Adrenal gland (tissue), 12 donors: ENCODE results near the gene CSNK2A3. TPM values are rescaled to one million over a fixed set of nuclear protein-coding genes. Genes with fewer than 3 reads are reported as not detected.

Experiments
- DNase-seq, 7 donors: peaks; one replicate each; pipeline ENCODE4 v3.0.0-alpha.2; 2019 to 2020
- H3K27ac ChIP-seq, 5 donors: fragments of 200-600 bp; sonication (generic) in 4 of 5; 1 replicate in 3 of 5; 2 replicates in 2 of 5; pipeline versions ENCODE4 v1.5.1 to v1.8.0; 2016 to 2020; ENCODE audit warnings: mild to moderate bottlenecking in 1 of 5
- H3K27me3 ChIP-seq: fragments of 200-600 bp; 2 replicates; pipeline ENCODE4 v1.8.0; 2021
- H3K36me3 ChIP-seq, 2 donors: fragments of 200-600 bp; replicated peaks in 1 of 2; 1 replicate in 1 of 2; 2 replicates in 1 of 2; pipeline versions ENCODE4 v1.5.1 to v1.8.0; 2018 to 2022
- H3K4me1 ChIP-seq, 2 donors: fragments of 200-600 bp; replicated peaks in 1 of 2; 1 replicate in 1 of 2; 2 replicates in 1 of 2; pipeline versions ENCODE4 v1.5.1 to v1.8.0; 2018 to 2021
- H3K4me3 ChIP-seq, 4 donors: fragments of 200-600 bp; sonication (generic) in 3 of 4; one replicate each; pipeline ENCODE4 v1.5.1; 2016 to 2018
- H3K9me3 ChIP-seq, 3 donors: fragments of 200-600 bp; sonication (generic) in 1 of 3; replicated peaks in 1 of 3; 1 replicate in 2 of 3; 2 replicates in 1 of 3; pipeline versions ENCODE4 v1.5.1 to v1.8.0; 2016 to 2021
- POLR2A ChIP-seq, 2 donors: fragments of 450-650 bp; IDR thresholded peaks; one replicate each; pipeline ENCODE4 v1.6.1; 2017; ENCODE audit warnings: antibody characterized with exemption in 2 of 2, mild to moderate bottlenecking in 2 of 2, moderate library complexity in 1 of 2
- WGBS, 4 donors: extraction: QIAGEN DNeasy Blood & Tissue Kit in 2 of 4; methylation state at CpG; one replicate each; pipeline versions ENCODE4 v1.1.5 to v1.1.7; 2013 to 2017; 5-methylcytosine and 5-hydroxymethylcytosine counted together
- intact Hi-C, 2 donors: fragments of 100-400 bp; cut with DNase I; formaldehyde crosslinking; loops; one replicate each; pipeline versions ENCODE4 v1.14.1 to v1.15.0; 2022 to 2023
- polyA plus RNA-seq, 3 donors: library from polyadenylated mRNA; stranded (reverse); fragments of 200-250 nt in 2 of 3; fragments of 350-450 nt in 1 of 3; fragmentation: Illumina TruSeq in 1 of 3; extraction: RNeasy Lipid Tissue Mini Kit (QIAGEN cat#74804) in 1 of 3; gene quantifications; one replicate each; pipeline ENCODE4 v1.2.3, GENCODE V29; 2013 to 2014
- total RNA-seq, 9 donors: library from RNA; depleted of rRNA in 4 of 9; stranded (reverse); fragments of >200 nt in 4 of 9; fragments of 120-200 nt in 1 of 9; fragmentation: NEBNext Ultra II Directional in 1 of 9; extraction: Animal tissue kit (Norgen Biotek cat#: 25700) in 1 of 9; gene quantifications; one replicate each; pipeline versions ENCODE4 v1.1.0 to v1.2.4, GENCODE V29; 2013 to 2023
- TF ChIP-seq, protein P1 (sequence below), 6 experiments: fragments of 450-650 bp in 4 of 6; fragments of 200-600 bp in 2 of 6; sonication (generic) in 1 of 6; IDR thresholded peaks; 1 replicate in 5 of 6; 2 replicates in 1 of 6; pipeline versions ENCODE4 v1.5.1 to v1.8.0; 2016 to 2021; ENCODE audit warnings: antibody characterized with exemption in 6 of 6, mild to moderate bottlenecking in 2 of 6, moderate library complexity in 1 of 6
- donor health status: healthy with polysubstance abuse.
- donor health status: Bipolar disorder and iron deficiency.
- donor health status: DM: yes; HTN: yes; CAD: no.
- donor health status: DM: no; HTN: no; CAD: no.
- donor health status: DM: no; HTN: no; CAD: no.
- donor health status: DM: yes; HTN: yes; CAD: no.

Gene CSNK2A3
- total and polyA plus RNA-seq, 12 donors: 0.07 to 2.7 (median 0.54) TPM; not detected in 1

DNA sequence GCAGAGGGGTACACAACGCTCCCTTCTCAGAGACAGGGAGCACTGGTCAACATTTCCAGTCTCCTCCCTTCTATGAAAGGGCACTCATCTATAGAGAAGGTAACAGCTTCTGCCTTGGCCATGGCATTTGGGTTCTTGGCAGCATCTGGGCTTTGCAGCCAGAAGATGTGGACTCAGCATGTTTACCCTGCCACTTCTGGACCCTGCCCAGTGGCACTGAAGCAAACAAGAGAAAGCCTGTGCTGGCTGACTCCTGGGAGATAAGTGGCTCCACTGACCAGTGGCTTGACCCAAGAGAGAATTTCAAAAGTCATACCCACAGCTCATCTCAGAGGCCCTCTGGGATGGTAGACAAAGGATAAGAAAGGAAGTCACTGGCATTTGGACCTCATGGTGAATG lies 8.0 kb downstream of the CSNK2A3 start:
- Histone ChIP-seq H3K27me3 (no peaks in the 10 kb centered on the region), H3K27ac (no peak overlapping the region), H3K4me1 (no peaks in the 10 kb centered on the region), H3K4me3 (no peak overlapping the region), H3K36me3 (no peaks in the 10 kb centered on the region), H3K9me3 (no peaks in the 10 kb centered on the region)
- TF ChIP-seq, protein P1, sequence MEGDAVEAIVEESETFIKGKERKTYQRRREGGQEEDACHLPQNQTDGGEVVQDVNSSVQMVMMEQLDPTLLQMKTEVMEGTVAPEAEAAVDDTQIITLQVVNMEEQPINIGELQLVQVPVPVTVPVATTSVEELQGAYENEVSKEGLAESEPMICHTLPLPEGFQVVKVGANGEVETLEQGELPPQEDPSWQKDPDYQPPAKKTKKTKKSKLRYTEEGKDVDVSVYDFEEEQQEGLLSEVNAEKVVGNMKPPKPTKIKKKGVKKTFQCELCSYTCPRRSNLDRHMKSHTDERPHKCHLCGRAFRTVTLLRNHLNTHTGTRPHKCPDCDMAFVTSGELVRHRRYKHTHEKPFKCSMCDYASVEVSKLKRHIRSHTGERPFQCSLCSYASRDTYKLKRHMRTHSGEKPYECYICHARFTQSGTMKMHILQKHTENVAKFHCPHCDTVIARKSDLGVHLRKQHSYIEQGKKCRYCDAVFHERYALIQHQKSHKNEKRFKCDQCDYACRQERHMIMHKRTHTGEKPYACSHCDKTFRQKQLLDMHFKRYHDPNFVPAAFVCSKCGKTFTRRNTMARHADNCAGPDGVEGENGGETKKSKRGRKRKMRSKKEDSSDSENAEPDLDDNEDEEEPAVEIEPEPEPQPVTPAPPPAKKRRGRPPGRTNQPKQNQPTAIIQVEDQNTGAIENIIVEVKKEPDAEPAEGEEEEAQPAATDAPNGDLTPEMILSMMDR (IDR thresholded peaks at IDR 0.05): no peak
- no peak for TF ChIP-seq POLR2A (IDR thresholded peaks at IDR 0.05)
- no peak for DNase-seq
- WGBS, 4 donors: 85 to 92% (median 90%) methylated on average over 1 of the region's 1 CpG
- intact Hi-C loops: no loop called here

DNA sequence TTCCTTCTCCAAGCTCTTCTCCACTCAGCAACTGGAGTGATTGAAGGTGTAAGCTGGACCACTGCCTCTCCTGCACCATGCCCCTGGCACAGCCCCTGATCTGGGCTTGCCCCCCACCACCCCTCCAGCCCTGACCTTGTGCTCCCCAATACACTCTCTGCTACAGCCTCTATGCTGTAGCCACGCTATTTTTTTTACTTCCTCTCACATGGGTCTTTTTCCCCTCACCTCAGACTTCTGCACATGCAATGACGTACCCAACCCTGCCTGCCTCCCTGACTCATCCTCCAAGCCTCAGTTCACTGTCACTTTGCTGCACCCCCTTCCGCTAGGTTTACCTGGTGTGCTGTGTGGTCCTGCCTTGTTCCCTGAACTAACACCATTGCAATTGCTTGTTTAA lies 9.0 kb downstream of the CSNK2A3 start:
- no peaks in the 10 kb centered on the region for H3K36me3 ChIP-seq
- TF ChIP-seq, protein P1 (IDR thresholded peaks at IDR 0.05): no peak
- TF ChIP-seq POLR2A (IDR thresholded peaks at IDR 0.05): no peak
- no peak overlapping the region for H3K4me3 ChIP-seq
- no peak for DNase-seq
- no peak overlapping the region for H3K27ac ChIP-seq
- WGBS, 4 donors: 75 to 84% (median 78%) methylated on average over 3 of the region's 3 CpGs
- no peaks in the 10 kb centered on the region for H3K27me3 ChIP-seq
- H3K4me1 ChIP-seq: no peaks in the 10 kb centered on the region
- H3K9me3 ChIP-seq: no peaks in the 10 kb centered on the region
- intact Hi-C loops: no loop called here

DNA sequence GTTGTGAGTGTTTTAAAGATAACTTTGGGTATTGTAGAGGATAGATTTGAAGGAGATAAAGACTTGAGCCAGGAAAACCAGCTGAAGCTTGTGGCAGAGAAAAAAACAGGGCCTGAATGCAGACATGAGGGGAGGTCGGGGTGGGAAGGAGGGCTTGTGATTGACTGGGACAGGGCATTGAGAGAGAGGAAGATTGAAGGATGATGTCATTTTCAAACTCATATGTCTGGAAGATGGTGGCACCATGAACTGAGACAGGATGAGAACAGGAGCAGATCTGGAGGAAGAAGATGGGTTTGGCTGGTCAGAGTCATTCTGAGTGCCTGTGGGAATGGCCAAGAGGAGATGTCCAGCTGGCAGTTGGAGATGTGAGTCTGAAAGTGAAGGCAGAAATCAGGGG lies 14.7 kb downstream of the CSNK2A3 start:
- WGBS, 4 donors: 72 to 91% (median 77%) methylated on average over 1 of the region's 1 CpG
- H3K9me3 ChIP-seq: no peaks in the 10 kb centered on the region
- intact Hi-C loops: no loop called here

DNA sequence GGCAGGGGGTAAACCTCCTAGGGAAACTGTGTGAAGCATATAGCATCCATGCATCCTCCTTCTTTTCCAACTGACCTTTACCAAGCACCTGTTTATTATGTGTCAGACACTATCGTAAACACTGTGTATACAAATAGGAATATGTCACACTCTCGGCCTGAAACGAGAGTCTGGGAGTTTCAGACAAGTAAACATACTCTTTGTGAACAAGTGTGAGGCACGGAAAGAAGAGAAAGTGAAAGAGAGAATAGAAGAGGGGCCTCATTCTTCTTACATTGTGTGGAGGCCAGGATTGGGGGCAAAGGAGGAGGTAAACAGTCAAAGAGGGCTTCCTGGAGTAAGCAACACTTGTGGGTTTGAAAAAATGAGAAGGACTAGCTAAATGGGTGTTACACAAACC lies 16.4 kb downstream of the CSNK2A3 start:
- no peak for DNase-seq
- intact Hi-C loops: no loop called here
- 80 to 92% (median 84%) methylated on average over 4 of the region's 4 CpGs for WGBS, 4 donors
- Histone ChIP-seq H3K36me3 (no peaks in the 10 kb centered on the region), H3K9me3 (no peaks in the 10 kb centered on the region), H3K27me3 (no peaks in the 10 kb centered on the region), H3K4me1 (no peaks in the 10 kb centered on the region), H3K4me3 (no peak overlapping the region), H3K27ac (no peak overlapping the region)
- TF ChIP-seq, protein P1 (IDR thresholded peaks at IDR 0.05): no peak
- TF ChIP-seq POLR2A (IDR thresholded peaks at IDR 0.05): no peak

More for the DNA sequence above, 14.7 kb downstream of the CSNK2A3 start:
- Histone ChIP-seq H3K4me1 (no peaks in the 10 kb centered on the region), H3K4me3 (no peak overlapping the region), H3K27ac (no peak overlapping the region), H3K36me3 (no peaks in the 10 kb centered on the region), H3K27me3 (no peaks in the 10 kb centered on the region)
- TF ChIP-seq POLR2A (IDR thresholded peaks at IDR 0.05): no peak
- TF ChIP-seq, protein P1 (IDR thresholded peaks at IDR 0.05): no peak
- DNase-seq: no peak
